OCI-LY7 (cell line): Measurements from ENCODE around the gene DDRGK1.

Experiments
- EZH2phosphoT487 ChIP-seq: fragments of 200-600 bp; sonication (generic); IDR thresholded peaks from 2 replicates; pipeline ENCODE4 v1.6.1; 2018; ENCODE audit warnings: low read depth, borderline replicate concordance, mild to moderate bottlenecking, mixed run types, antibody characterized with exemption, low read length, moderate library complexity, mixed read lengths
- TF ChIP-seq, protein P1 (sequence below): fragments of 200-600 bp; sonication (generic); conservative IDR thresholded peaks from 2 replicates; pipeline ENCODE4 v1.5.1; 2014; ENCODE audit warnings: mild to moderate bottlenecking, antibody characterized with exemption, low read length, moderate library complexity, mixed read lengths

DNA sequence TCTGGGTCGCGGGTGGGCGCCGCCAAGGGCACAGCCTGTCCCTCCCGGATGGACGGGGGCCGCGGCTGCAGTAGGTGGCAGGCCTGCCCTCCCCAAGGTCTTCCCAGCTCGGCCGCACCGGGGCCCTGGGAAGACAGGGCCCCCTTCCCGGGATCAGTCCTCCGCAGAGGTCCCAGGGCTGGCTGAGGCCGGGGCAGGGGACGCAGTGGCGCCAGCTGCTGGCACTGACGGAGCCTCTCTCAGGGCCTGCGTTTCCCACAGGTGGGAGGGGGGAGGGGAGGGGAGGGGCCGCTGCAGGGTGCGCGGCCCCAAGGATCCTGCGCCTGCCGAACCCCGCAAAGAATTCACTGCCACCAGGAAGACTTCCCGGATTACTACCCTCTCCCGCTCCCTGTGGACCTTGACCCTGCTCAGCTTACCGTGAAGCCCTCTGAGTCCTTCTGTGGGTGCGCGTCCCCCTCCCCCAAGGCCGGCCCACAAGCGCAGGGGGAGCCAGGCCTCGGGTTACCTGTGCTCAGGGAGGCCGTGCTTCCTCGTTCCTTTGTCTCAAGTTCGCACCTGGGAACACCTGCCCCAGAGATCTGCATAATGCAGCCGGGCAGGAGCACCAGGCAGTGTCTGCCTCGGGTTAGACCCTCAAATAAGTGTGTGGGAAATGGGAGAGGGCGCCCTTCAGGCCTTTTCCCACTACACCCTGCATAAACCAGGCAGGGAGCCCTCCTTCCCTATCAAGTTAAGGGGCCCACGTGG is 36.2 kb downstream of the DDRGK1 start:
- TF ChIP-seq, protein P1, sequence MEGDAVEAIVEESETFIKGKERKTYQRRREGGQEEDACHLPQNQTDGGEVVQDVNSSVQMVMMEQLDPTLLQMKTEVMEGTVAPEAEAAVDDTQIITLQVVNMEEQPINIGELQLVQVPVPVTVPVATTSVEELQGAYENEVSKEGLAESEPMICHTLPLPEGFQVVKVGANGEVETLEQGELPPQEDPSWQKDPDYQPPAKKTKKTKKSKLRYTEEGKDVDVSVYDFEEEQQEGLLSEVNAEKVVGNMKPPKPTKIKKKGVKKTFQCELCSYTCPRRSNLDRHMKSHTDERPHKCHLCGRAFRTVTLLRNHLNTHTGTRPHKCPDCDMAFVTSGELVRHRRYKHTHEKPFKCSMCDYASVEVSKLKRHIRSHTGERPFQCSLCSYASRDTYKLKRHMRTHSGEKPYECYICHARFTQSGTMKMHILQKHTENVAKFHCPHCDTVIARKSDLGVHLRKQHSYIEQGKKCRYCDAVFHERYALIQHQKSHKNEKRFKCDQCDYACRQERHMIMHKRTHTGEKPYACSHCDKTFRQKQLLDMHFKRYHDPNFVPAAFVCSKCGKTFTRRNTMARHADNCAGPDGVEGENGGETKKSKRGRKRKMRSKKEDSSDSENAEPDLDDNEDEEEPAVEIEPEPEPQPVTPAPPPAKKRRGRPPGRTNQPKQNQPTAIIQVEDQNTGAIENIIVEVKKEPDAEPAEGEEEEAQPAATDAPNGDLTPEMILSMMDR, result no peak
- TF ChIP-seq EZH2phosphoT487, result no peak
